Natural killer cell (primary cell): ENCODE data around the gene METTL8. TPM values are rescaled to one million over a fixed set of nuclear protein-coding genes. Genes with fewer than 3 reads are reported as not detected.

Source experiments
- ATAC-seq, 3 donors: fragments of 150-1000 bp in 2 of 3; fragments of 200-7000 bp in 1 of 3; cut with Tn5 transposase; 1 replicate in 1 of 3; 2 replicates in 2 of 3; pipeline ENCODE4 v1.10.0; 2021; ENCODE audit warnings: mild to moderate bottlenecking in 2 of 3, moderate library complexity in 2 of 3
- DNase-seq, 2 donors: peaks; one replicate each; pipeline versions ENCODE4 v3.0.0 to v3.0.0-alpha.2; 2013 to 2021; ENCODE audit warnings: mixed read lengths in 1 of 2
- H3K27ac ChIP-seq: one replicate; pipeline ENCODE4 v1.5.1; 2013; ENCODE audit warnings: mild to moderate bottlenecking, low read length
- H3K27me3 ChIP-seq: one replicate; pipeline ENCODE4 v1.6.1; 2013; ENCODE audit warnings: low read length; ENCODE audit not compliant: control insufficient read depth, insufficient read depth
- H3K36me3 ChIP-seq: one replicate; pipeline ENCODE4 v1.6.1; 2013; ENCODE audit warnings: low read length; ENCODE audit not compliant: control insufficient read depth, insufficient read depth
- H3K4me1 ChIP-seq: one replicate; pipeline ENCODE4 v1.6.1; 2013; ENCODE audit warnings: low read length; ENCODE audit not compliant: control insufficient read depth, insufficient read depth
- H3K4me3 ChIP-seq: one replicate; pipeline ENCODE4 v1.5.1; 2013; ENCODE audit warnings: low read length
- H3K9me3 ChIP-seq: one replicate; pipeline ENCODE4 v1.6.1; 2013; ENCODE audit warnings: low read length; ENCODE audit not compliant: control insufficient read depth, insufficient read depth
- H3K27ac Mint-ChIP-seq, 2 donors: one replicate each; pipeline ENCODE4 v1.8.0; 2022; ENCODE audit warnings: mild to moderate bottlenecking in 2 of 2, mixed read lengths in 2 of 2, moderate library complexity in 1 of 2
- H3K27me3 Mint-ChIP-seq, 2 donors: one replicate each; pipeline ENCODE4 v1.8.0; 2022; ENCODE audit warnings: low read depth in 2 of 2, mixed read lengths in 2 of 2
- H3K36me3 Mint-ChIP-seq: one replicate; pipeline ENCODE4 v1.8.0; 2022; ENCODE audit warnings: mixed read lengths
- H3K4me1 Mint-ChIP-seq, 2 donors: one replicate each; pipeline ENCODE4 v1.8.0; 2022; ENCODE audit warnings: mixed read lengths in 2 of 2
- H3K4me3 Mint-ChIP-seq: one replicate; pipeline ENCODE4 v1.8.0; 2022; ENCODE audit warnings: mild to moderate bottlenecking, moderate library complexity, mixed read lengths
- H3K9me3 Mint-ChIP-seq, 2 donors: one replicate each; pipeline ENCODE4 v1.8.0; 2022; ENCODE audit warnings: mixed read lengths in 2 of 2
- WGBS: methylation state at CpG from one replicate; pipeline ENCODE4 v1.1.7; 2013; ENCODE audit warnings: missing lambda C conversion rate; ENCODE audit not compliant: insufficient coverage; 5-methylcytosine and 5-hydroxymethylcytosine counted together
- intact Hi-C: fragments of 100-400 bp; cut with micrococcal nuclease; formaldehyde crosslinking; loops from one replicate; pipeline ENCODE4 v1.14.2; 2022
- total RNA-seq, 4 donors: library from RNA; stranded (reverse); fragments of 120-200 nt in 1 of 4; gene quantifications; one replicate each; pipeline versions ENCODE4 v1.2.3 to v1.2.4, GENCODE V29; 2013 to 2022
- TF ChIP-seq, protein P1 (sequence below): fragments of 200-600 bp; IDR thresholded peaks from one replicate; pipeline ENCODE4 v1.8.0; 2022; ENCODE audit warnings: antibody characterized with exemption

The METTL8 gene
- total RNA-seq, 3 donors from 2014 or later (not counting 1 experiment from before 2014, with no cell fraction given) = 14.3 to 16.7 (median 15.2) TPM

DNA sequence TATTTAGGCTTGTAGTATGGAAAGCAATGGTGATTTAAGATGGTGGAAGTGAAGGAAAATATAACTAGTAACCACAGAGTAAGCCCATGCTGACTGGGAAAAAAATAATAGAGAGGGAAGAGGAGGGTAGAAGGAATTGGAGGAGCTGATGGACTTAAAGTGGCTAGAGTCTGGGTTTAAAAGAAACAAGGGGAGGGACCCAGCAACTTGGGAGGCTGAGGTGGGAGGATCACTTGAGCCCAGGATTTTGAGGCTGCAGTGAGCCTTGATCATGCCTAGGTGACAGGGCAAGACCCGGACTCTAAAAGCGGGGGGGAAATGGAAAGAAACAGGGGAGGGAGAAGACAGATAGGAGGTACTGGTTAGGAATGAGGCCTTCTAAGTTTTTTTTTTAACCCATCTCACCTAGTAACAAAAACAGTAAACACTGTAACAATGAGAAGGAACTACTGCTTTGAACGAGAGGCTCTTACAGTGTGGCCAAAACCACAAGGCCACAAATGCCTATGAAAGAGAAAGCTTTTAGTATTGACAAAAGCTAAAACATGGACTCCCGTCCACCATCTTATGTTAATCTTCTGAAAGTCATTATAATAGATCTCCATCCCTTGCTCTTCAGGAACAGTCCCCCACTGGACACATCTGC lies 26.6 kb downstream of the METTL8 start:
- TF ChIP-seq, protein P1, sequence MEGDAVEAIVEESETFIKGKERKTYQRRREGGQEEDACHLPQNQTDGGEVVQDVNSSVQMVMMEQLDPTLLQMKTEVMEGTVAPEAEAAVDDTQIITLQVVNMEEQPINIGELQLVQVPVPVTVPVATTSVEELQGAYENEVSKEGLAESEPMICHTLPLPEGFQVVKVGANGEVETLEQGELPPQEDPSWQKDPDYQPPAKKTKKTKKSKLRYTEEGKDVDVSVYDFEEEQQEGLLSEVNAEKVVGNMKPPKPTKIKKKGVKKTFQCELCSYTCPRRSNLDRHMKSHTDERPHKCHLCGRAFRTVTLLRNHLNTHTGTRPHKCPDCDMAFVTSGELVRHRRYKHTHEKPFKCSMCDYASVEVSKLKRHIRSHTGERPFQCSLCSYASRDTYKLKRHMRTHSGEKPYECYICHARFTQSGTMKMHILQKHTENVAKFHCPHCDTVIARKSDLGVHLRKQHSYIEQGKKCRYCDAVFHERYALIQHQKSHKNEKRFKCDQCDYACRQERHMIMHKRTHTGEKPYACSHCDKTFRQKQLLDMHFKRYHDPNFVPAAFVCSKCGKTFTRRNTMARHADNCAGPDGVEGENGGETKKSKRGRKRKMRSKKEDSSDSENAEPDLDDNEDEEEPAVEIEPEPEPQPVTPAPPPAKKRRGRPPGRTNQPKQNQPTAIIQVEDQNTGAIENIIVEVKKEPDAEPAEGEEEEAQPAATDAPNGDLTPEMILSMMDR = no peak
- H3K4me1 ChIP-seq = peaks cover 13% of the 10 kb centered on the region
- intact Hi-C loops = no loop called here
- DNase-seq = peak in 1 of 2 donors; percentile 40
- Mint-ChIP-seq H3K4me3 (peak overlapping the region; percentile 11), H3K36me3 (peaks cover under 1% of the 10 kb centered on the region), H3K27me3 (no peaks in the 10 kb centered on the region), H3K27ac (peak overlapping the region; percentile 71 to 74), H3K9me3 (peaks cover 1 to 2% of the 10 kb centered on the region in 2 donors), H3K4me1 (peaks cover 20 to 39% of the 10 kb centered on the region in 2 donors)
- no peaks in the 10 kb centered on the region for H3K36me3 ChIP-seq
- peak; percentile 65 to 86 (median 81) for ATAC-seq
- H3K27me3 ChIP-seq = no peaks in the 10 kb centered on the region
- H3K27ac ChIP-seq = peak overlapping the region; percentile 61
- no peak overlapping the region for H3K4me3 ChIP-seq
- WGBS = 39% methylated on average over 4 of the region's 4 CpGs
- H3K9me3 ChIP-seq = no peaks in the 10 kb centered on the region

DNA sequence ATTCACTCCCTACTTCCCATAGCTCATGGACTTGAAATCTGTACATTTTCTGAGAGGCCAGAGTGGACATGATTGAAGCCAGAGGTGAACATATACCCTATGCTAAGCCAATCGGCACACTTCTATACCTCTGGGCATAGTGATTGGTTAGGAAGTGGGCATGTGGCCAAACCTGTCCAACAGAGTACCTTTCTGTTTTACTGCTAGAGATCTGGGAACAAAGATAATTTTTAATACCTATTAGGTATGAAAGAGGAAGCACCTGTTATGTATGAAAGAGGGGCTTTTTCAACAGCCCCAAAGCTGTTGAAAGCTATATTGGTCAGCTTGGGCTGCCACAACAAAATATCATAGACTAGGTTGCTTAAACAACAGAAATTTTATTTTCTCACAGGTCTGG lies 27.7 kb downstream of the METTL8 start:
- H3K4me1 Mint-ChIP-seq = peaks cover 20 to 39% of the 10 kb centered on the region in 2 donors
- peaks cover 7% of the 10 kb centered on the region for H3K36me3 Mint-ChIP-seq
- Histone ChIP-seq H3K4me3 (no peak overlapping the region), H3K27me3 (no peaks in the 10 kb centered on the region), H3K9me3 (no peaks in the 10 kb centered on the region), H3K36me3 (no peaks in the 10 kb centered on the region), H3K4me1 (peaks cover 13% of the 10 kb centered on the region), H3K27ac (peak overlapping the region; percentile 61)
- TF ChIP-seq, protein P1 = no peak
- no peaks in the 10 kb centered on the region for H3K27me3 Mint-ChIP-seq
- no peak for ATAC-seq
- no CpG with 5 or more reads among the region's 1 CpG for WGBS
- no peak overlapping the region for H3K4me3 Mint-ChIP-seq
- H3K9me3 Mint-ChIP-seq = peaks cover 5 to 6% of the 10 kb centered on the region in 2 donors
- intact Hi-C loops = no loop called here
- DNase-seq = no peak
- H3K27ac Mint-ChIP-seq = peak overlapping the region in 1 of 2 donors; percentile 19

DNA sequence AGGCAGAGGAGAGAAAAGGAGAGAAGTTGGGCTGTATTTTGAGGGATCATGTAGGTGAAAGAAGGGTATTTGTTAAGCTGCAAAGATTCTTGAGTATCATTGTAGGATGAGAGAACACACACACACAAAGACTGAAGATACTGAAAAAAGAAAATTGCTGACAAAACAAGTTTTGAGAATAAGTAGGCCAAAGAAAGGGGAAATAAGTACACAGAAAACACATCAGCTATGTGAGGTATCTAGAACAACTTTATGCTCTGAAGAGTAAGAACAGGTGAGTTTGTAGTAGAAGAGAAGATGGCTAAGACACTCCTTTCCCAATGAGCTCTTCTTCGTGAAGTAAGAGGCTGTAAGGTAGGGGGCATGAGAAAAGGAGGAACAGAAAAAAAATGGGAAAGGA lies 28.2 kb downstream of the METTL8 start:
- Histone ChIP-seq H3K4me1 (peaks cover 13% of the 10 kb centered on the region), H3K36me3 (no peaks in the 10 kb centered on the region), H3K27me3 (no peaks in the 10 kb centered on the region), H3K27ac (no peak overlapping the region), H3K4me3 (no peak overlapping the region), H3K9me3 (no peaks in the 10 kb centered on the region)
- intact Hi-C loops = no loop called here
- ATAC-seq (no peak), DNase-seq (no peak)
- peak overlapping the region in 1 of 2 donors; percentile 19 for H3K27ac Mint-ChIP-seq
- TF ChIP-seq, protein P1 = no peak
- WGBS = 92% methylated on average over 1 of the region's 1 CpG
- no peak overlapping the region for H3K4me3 Mint-ChIP-seq
- H3K9me3 Mint-ChIP-seq = peaks cover 5 to 6% of the 10 kb centered on the region in 2 donors
- no peaks in the 10 kb centered on the region for H3K27me3 Mint-ChIP-seq
- peaks cover 20 to 39% of the 10 kb centered on the region in 2 donors for H3K4me1 Mint-ChIP-seq
- peaks cover 7% of the 10 kb centered on the region for H3K36me3 Mint-ChIP-seq

DNA sequence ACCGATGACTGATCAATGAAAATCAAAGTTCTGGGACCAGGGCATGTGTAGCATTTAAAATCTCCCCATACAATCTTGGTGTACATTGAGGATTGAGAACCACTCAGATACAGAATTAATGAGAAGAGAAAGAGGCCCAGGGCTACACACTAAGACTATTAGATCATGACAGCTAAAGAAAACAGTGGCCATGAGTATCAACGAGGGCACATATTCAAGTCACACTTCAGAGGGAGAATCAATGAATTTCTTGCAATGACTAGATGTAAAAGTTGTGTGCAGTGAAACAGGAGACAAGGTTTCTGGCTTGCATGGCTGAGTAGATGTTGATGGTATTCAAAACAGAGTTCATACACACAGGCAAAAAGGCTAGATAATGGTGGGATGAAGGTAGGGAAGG lies 29.1 kb downstream of the METTL8 start:
- Histone ChIP-seq H3K36me3 (no peaks in the 10 kb centered on the region), H3K27ac (no peak overlapping the region), H3K9me3 (no peaks in the 10 kb centered on the region), H3K4me3 (no peak overlapping the region), H3K27me3 (no peaks in the 10 kb centered on the region), H3K4me1 (peaks cover 13% of the 10 kb centered on the region)
- Mint-ChIP-seq H3K9me3 (peaks cover 5 to 6% of the 10 kb centered on the region in 2 donors), H3K27me3 (no peaks in the 10 kb centered on the region), H3K4me1 (peaks cover 20 to 39% of the 10 kb centered on the region in 2 donors), H3K4me3 (no peak overlapping the region), H3K36me3 (peaks cover 7% of the 10 kb centered on the region), H3K27ac (no peak overlapping the region)
- DNase-seq (no peak), ATAC-seq (no peak)
- 86% methylated on average over 1 of the region's 2 CpGs for WGBS
- intact Hi-C loops = no loop called here
- TF ChIP-seq, protein P1 = no peak
